Ascending aorta (tissue), 2 donors: ENCODE results near the gene WDR59. TPM values are rescaled to one million over a fixed set of nuclear protein-coding genes. Genes with fewer than 3 reads are reported as not detected.

ENCODE experiments used
- DNase-seq, 2 donors: peaks; one replicate each; pipeline ENCODE4 v3.0.0-alpha.2; 2019; ENCODE audit warnings: low spot score in 2 of 2
- H3K27ac ChIP-seq, 2 donors: fragments of 200-600 bp; sonication (generic); one replicate each; pipeline ENCODE4 v1.5.1; 2016 to 2017; ENCODE audit warnings: mild to moderate bottlenecking in 1 of 2
- H3K27me3 ChIP-seq: fragments of 200-600 bp; sonication (generic); one replicate; pipeline ENCODE4 v1.5.1; 2017
- H3K36me3 ChIP-seq, 2 donors: fragments of 200-600 bp; sonication (generic); one replicate each; pipeline ENCODE4 v1.5.1; 2016
- H3K4me1 ChIP-seq, 2 donors: fragments of 200-600 bp; sonication (generic); one replicate each; pipeline ENCODE4 v1.5.1; 2016 to 2017; ENCODE audit warnings: mild to moderate bottlenecking in 1 of 2
- H3K4me3 ChIP-seq, 2 donors: fragments of 200-600 bp; sonication (generic); one replicate each; pipeline ENCODE4 v1.5.1; 2016 to 2017; ENCODE audit warnings: mild to moderate bottlenecking in 1 of 2
- H3K9me3 ChIP-seq, 2 donors: fragments of 200-600 bp; sonication (generic); one replicate each; pipeline ENCODE4 v1.5.1; 2016
- CTCF ChIP-seq, 3 experiments: fragments of 200-600 bp in 2 of 3; fragments of 450-650 bp in 1 of 3; sonication (generic) in 2 of 3; IDR thresholded peaks; one replicate each; pipeline ENCODE4 v1.5.1; 2016 to 2019; ENCODE audit warnings: antibody characterized with exemption in 3 of 3, mild to moderate bottlenecking in 1 of 3, moderate library complexity in 1 of 3
- intact Hi-C: fragments of 100-400 bp; cut with DNase I; formaldehyde crosslinking; loops from one replicate; pipeline ENCODE4 v1.15.1; 2023
- total RNA-seq: library from RNA; depleted of rRNA; stranded (reverse); fragments of >200 nt; gene quantifications from one replicate; pipeline ENCODE4 v1.1.0, GENCODE V29; 2016

Gene WDR59
- total RNA-seq, 1 donor from 2014 or later = 22.0 TPM

- H3K27ac ChIP-seq = no peak overlapping the region
- no peak for TF ChIP-seq CTCF (IDR thresholded peaks at IDR 0.05)
- H3K4me1 ChIP-seq = no peaks in the 10 kb centered on the region
- H3K36me3 ChIP-seq = peaks cover 44 to 74% of the 10 kb centered on the region in 2 donors
- no peaks in the 10 kb centered on the region for H3K9me3 ChIP-seq
- H3K27me3 ChIP-seq = no peaks in the 10 kb centered on the region
- intact Hi-C loops = no loop called here
- DNase-seq = no peak
- H3K4me3 ChIP-seq = no peak overlapping the region
Observed at GRCh38 chr16:74950511-74950910, 34.4 kb downstream of the WDR59 start.

GRCh38 chr16:74949309-74949708, 35.6 kb downstream of the WDR59 start:
- H3K27me3 ChIP-seq = no peaks in the 10 kb centered on the region
- H3K36me3 ChIP-seq = peaks cover 39 to 74% of the 10 kb centered on the region in 2 donors
- no peaks in the 10 kb centered on the region for H3K4me1 ChIP-seq
- no peak for TF ChIP-seq CTCF (IDR thresholded peaks at IDR 0.05)
- H3K4me3 ChIP-seq = no peak overlapping the region
- intact Hi-C loops = no loop called here
- H3K27ac ChIP-seq = no peak overlapping the region
- H3K9me3 ChIP-seq = no peaks in the 10 kb centered on the region
- no peak for DNase-seq

GRCh38 chr16:74944466-74944865, 40.5 kb downstream of the WDR59 start:
- TF ChIP-seq CTCF (IDR thresholded peaks at IDR 0.05) = no peak
- intact Hi-C loops = no loop called here
- H3K27me3 ChIP-seq = no peaks in the 10 kb centered on the region
- H3K27ac ChIP-seq = no peak overlapping the region
- H3K4me3 ChIP-seq = no peak overlapping the region
- no peak for DNase-seq
- H3K4me1 ChIP-seq = no peaks in the 10 kb centered on the region
- peaks cover 48 to 82% of the 10 kb centered on the region in 2 donors for H3K36me3 ChIP-seq
- H3K9me3 ChIP-seq = no peaks in the 10 kb centered on the region

GRCh38 chr16:74942977-74943918, 41.7 kb downstream of the WDR59 start:
- intact Hi-C loops = no loop called here
- H3K4me1 ChIP-seq = no peaks in the 10 kb centered on the region
- peaks cover 49 to 84% of the 10 kb centered on the region in 2 donors for H3K36me3 ChIP-seq
- no peak overlapping the region for H3K4me3 ChIP-seq
- H3K27me3 ChIP-seq = no peaks in the 10 kb centered on the region
- H3K9me3 ChIP-seq = no peaks in the 10 kb centered on the region
- no peak for TF ChIP-seq CTCF (IDR thresholded peaks at IDR 0.05)
- DNase-seq = no peak
- no peak overlapping the region for H3K27ac ChIP-seq

- Histone ChIP-seq H3K27ac (no peak overlapping the region), H3K36me3 (peaks cover 51 to 84% of the 10 kb centered on the region in 2 donors), H3K9me3 (no peaks in the 10 kb centered on the region), H3K4me3 (no peak overlapping the region), H3K4me1 (no peaks in the 10 kb centered on the region), H3K27me3 (no peaks in the 10 kb centered on the region)
- no peak for DNase-seq
- TF ChIP-seq CTCF (IDR thresholded peaks at IDR 0.05) = no peak
- intact Hi-C loops = no loop called here
Observed at GRCh38 chr16:74942566-74942965, 42.4 kb downstream of the WDR59 start.
